GM18511 (cell line): Measurements from ENCODE around the gene STAP2.
"Not testable (repeated sequence)": the region's sequence is repeated elsewhere in the genome, so short reads cannot be mapped to it uniquely, and the experiment has no call there.

Experiments used
- ATAC-seq: cut with Tn5 transposase; IDR thresholded peaks from one replicate; pipeline ENCODE4 v1.9.1; 2021; ENCODE audit warnings: mild to moderate bottlenecking, moderate library complexity; ENCODE audit not compliant: unreplicated experiment

The STAP2 gene

GRCh38 chr19:4328991-4329681, 9.5 kb downstream of the STAP2 start:
- not testable (repeated sequence) for ATAC-seq

- ATAC-seq: peak; percentile 75
Measured at GRCh38 chr19:4328243-4328990, 10.2 kb downstream of the STAP2 start.

GRCh38 chr19:4327877-4328242, 10.8 kb downstream of the STAP2 start:
- peak; percentile 19 for ATAC-seq

GRCh38 chr19:4327252-4327876, 11.3 kb downstream of the STAP2 start:
- ATAC-seq: no peak

GRCh38 chr19:4326837-4327251, 11.8 kb downstream of the STAP2 start:
- no peak for ATAC-seq

GRCh38 chr19:4326215-4326836, 12.3 kb downstream of the STAP2 start:
- no peak for ATAC-seq

- no peak for ATAC-seq
Measured at GRCh38 chr19:4324228-4324627, 14.4 kb downstream of the STAP2 start.

GRCh38 chr19:4323692-4324091, 14.9 kb downstream of the STAP2 start:
- ATAC-seq: no peak

- no peak for ATAC-seq
Measured at GRCh38 chr19:4322942-4323665, 15.5 kb downstream of the STAP2 start.

- no peak for ATAC-seq
Measured at GRCh38 chr19:4320419-4320818, 18.2 kb downstream of the STAP2 start.

GRCh38 chr19:4319067-4319718, 19.4 kb downstream of the STAP2 start:
- no peak for ATAC-seq

- ATAC-seq: no peak
Measured at GRCh38 chr19:4318460-4318859, 20.2 kb downstream of the STAP2 start.

GRCh38 chr19:4316956-4317355, 21.7 kb downstream of the STAP2 start:
- no peak for ATAC-seq

GRCh38 chr19:4313847-4314490, 24.7 kb downstream of the STAP2 start:
- ATAC-seq: no peak

- no peak for ATAC-seq
Measured at GRCh38 chr19:4310247-4311121, 28.1 kb downstream of the STAP2 start.

GRCh38 chr19:4305659-4306058, 33.0 kb downstream of the STAP2 start:
- no peak for ATAC-seq

- no peak for ATAC-seq
Measured at GRCh38 chr19:4305257-4305612, 33.4 kb downstream of the STAP2 start.

GRCh38 chr19:4304538-4305256, 33.9 kb downstream of the STAP2 start, which contains the start of gene FSD1:
TSS of gene FSD1 (plus strand) at chr19:4304598. CDS start at chr19:4304747, 149 bp downstream.
- no peak for ATAC-seq
